Endothelial cell of umbilical vein (primary cell): ENCODE results near the gene TCP11L2. TPM values are rescaled to one million over a fixed set of nuclear protein-coding genes. Genes with fewer than 3 reads are reported as not detected.

Experiments
- BruUV-seq: library from RNA; stranded (reverse); fragments of 400-500 nt; replicated peaks from 2 replicates; lab custom pipeline; 2021; lab: Mats Ljungman, UMichigan
- CTCF ChIA-PET: fragments of 300-600, 350-600 bp; sonication (Branson Sonifier 250); formaldehyde crosslinking; loops from one replicate; lab custom pipeline; 2021; ENCODE audit warnings: antibody characterized with exemption, inconsistent platforms; lab: Charles Lee
- POLR2A ChIA-PET: fragments of 300-600, 350-600 bp; sonication (Branson Sonifier 250); formaldehyde crosslinking; loops from one replicate; lab custom pipeline; 2021; ENCODE audit warnings: antibody characterized with exemption, inconsistent platforms; lab: Charles Lee
- DNase-seq: peaks from one replicate; pipeline ENCODE4 v3.0.0-alpha.2; 2011; ENCODE audit warnings: low read depth, low spot score
- FAIRE-seq: peaks from 2 replicates; lab custom pipeline; 2011; peaks lifted over from hg19 to GRCh38; lab: Jason Lieb, UNC
- H2AFZ ChIP-seq: 2 replicates; pipeline ENCODE4 v1.6.0; 2012; ENCODE audit warnings: low read depth, low read length, control low read depth, inconsistent platforms
- H3K27ac ChIP-seq: 2 replicates; pipeline ENCODE4 v1.5.1; 2011; ENCODE audit warnings: low read depth, mild to moderate bottlenecking, control low read depth, low read length, moderate library complexity; ENCODE audit not compliant: insufficient read depth
- H3K27me3 ChIP-seq, 2 experiments: 2 replicates each; pipeline versions ENCODE4 v1.6.0 to v1.6.1; 2011; ENCODE audit warnings: low read length in 2 of 2, mixed read lengths in 1 of 2; ENCODE audit not compliant: control insufficient read depth in 2 of 2, insufficient read depth in 2 of 2
- H3K36me3 ChIP-seq, 2 experiments: 2 replicates in 1 of 2; 3 replicates in 1 of 2; pipeline ENCODE4 v1.5.1; 2011; ENCODE audit warnings: low read length in 2 of 2, mild to moderate bottlenecking in 1 of 2, moderate library complexity in 1 of 2; ENCODE audit not compliant: control insufficient read depth in 2 of 2, insufficient read depth in 2 of 2; ENCODE audit errors: extremely low read depth in 1 of 2
- H3K4me1 ChIP-seq: 3 replicates; pipeline ENCODE4 v1.5.1; 2011; ENCODE audit warnings: mild to moderate bottlenecking, low read length; ENCODE audit not compliant: control insufficient read depth, insufficient read depth; ENCODE audit errors: extremely low read depth
- H3K4me2 ChIP-seq: 2 replicates; pipeline ENCODE4 v1.6.1; 2011; ENCODE audit warnings: low read length, control low read depth, mixed read lengths; ENCODE audit not compliant: insufficient read depth
- H3K4me3 ChIP-seq, 3 experiments: fragments of 200-600 bp in 1 of 3; sonication (generic), shearing (Covaris generic) in 1 of 3; replicated peaks in 1 of 3; 2 replicates each; pipeline ENCODE4 v1.5.1; 2011 to 2016; ENCODE audit warnings: control low read depth in 3 of 3, low read length in 3 of 3, mild to moderate bottlenecking in 2 of 3, inconsistent platforms in 1 of 3, low read depth in 1 of 3, moderate library complexity in 1 of 3; ENCODE audit not compliant: insufficient read depth in 1 of 3
- H3K79me2 ChIP-seq: 2 replicates; pipeline ENCODE4 v1.6.0; 2012; ENCODE audit warnings: low read length, inconsistent platforms; ENCODE audit not compliant: control insufficient read depth, insufficient read depth
- H3K9ac ChIP-seq: replicated peaks from 2 replicates; pipeline ENCODE3; 2011; ENCODE audit warnings: low read length, control low read depth; ENCODE audit not compliant: insufficient read depth; ENCODE audit errors: extremely low read depth
- H3K9me1 ChIP-seq: replicated peaks from 3 replicates; pipeline ENCODE4 v1.6.0; 2011; ENCODE audit warnings: mild to moderate bottlenecking, low read length; ENCODE audit not compliant: control insufficient read depth, insufficient read depth; ENCODE audit errors: extremely low read depth
- H3K9me3 ChIP-seq: replicated peaks from 2 replicates; pipeline ENCODE4 v1.5.1; 2012; ENCODE audit warnings: low read length, inconsistent platforms; ENCODE audit not compliant: control insufficient read depth, insufficient read depth
- H4K20me1 ChIP-seq: replicated peaks from 2 replicates; pipeline ENCODE3; 2011; ENCODE audit warnings: mild to moderate bottlenecking, low read length; ENCODE audit not compliant: control insufficient read depth, insufficient read depth; ENCODE audit errors: extremely low read depth
- CTCF ChIP-seq, 2 donors: IDR thresholded peaks; 1 replicate in 1 of 2; 2 replicates in 1 of 2; pipeline ENCODE4 v1.5.1; 2011; ENCODE audit warnings: low read length in 2 of 2, mild to moderate bottlenecking in 2 of 2, moderate library complexity in 2 of 2, control low read depth in 1 of 2, inconsistent platforms in 1 of 2, low read depth in 1 of 2; ENCODE audit not compliant: insufficient read depth in 1 of 2; ENCODE audit errors: extremely low read depth in 1 of 2
- EZH2 ChIP-seq: IDR thresholded peaks from 2 replicates; pipeline ENCODE4 v1.6.1; 2012; ENCODE audit warnings: borderline replicate concordance, low read depth, mild to moderate bottlenecking, moderate library complexity, low read length, inconsistent platforms; ENCODE audit not compliant: severe bottlenecking
- FOS ChIP-seq: IDR thresholded peaks from 2 replicates; pipeline ENCODE4 v1.6.1; 2011; ENCODE audit warnings: mild to moderate bottlenecking, low read length, moderate library complexity, borderline replicate concordance; ENCODE audit not compliant: insufficient read depth
- GATA2 ChIP-seq: IDR thresholded peaks from 2 replicates; pipeline ENCODE4 v1.7.0; 2011; ENCODE audit warnings: low read depth, mild to moderate bottlenecking, moderate library complexity, mixed read lengths, low read length; ENCODE audit not compliant: insufficient read length, insufficient read depth
- JUN ChIP-seq: IDR thresholded peaks from 2 replicates; pipeline ENCODE4 v1.6.1; 2011; ENCODE audit warnings: borderline replicate concordance, low read depth; ENCODE audit not compliant: insufficient read length, insufficient read depth
- MAX ChIP-seq: IDR thresholded peaks from 2 replicates; pipeline ENCODE4 v1.6.1; 2011; ENCODE audit not compliant: insufficient read depth, insufficient read length
- MYC ChIP-seq: IDR thresholded peaks from one replicate; pipeline ENCODE4 v1.6.1; 2011; ENCODE audit warnings: mild to moderate bottlenecking, low read depth, low read length
- POLR2A ChIP-seq: IDR thresholded peaks from 2 replicates; pipeline ENCODE4 v1.6.1; 2012; ENCODE audit warnings: low read depth, mild to moderate bottlenecking, control low read depth, low read length
- POLR2AphosphoS5 ChIP-seq: IDR thresholded peaks from 2 replicates; pipeline ENCODE4 v1.6.1; 2012; ENCODE audit warnings: low read depth, mild to moderate bottlenecking, control low read depth, low read length, moderate library complexity; ENCODE audit not compliant: insufficient read depth
- dilution Hi-C: fragments of 300-500 bp; cut with MboI; formaldehyde crosslinking; loops from one replicate; pipeline ENCODE4 v1.15.0; 2019; ENCODE audit warnings: low sequenced_read_pairs; ENCODE audit not compliant: extremely low pct_ligation_motif_present
- intact Hi-C: fragments of 100-400 bp; cut with micrococcal nuclease; formaldehyde crosslinking; loops from one replicate; pipeline ENCODE4 v1.10.0; 2022
- polyA plus RNA-seq, 4 experiments: library from polyadenylated mRNA; depleted of rRNA in 3 of 4; stranded (reverse) in 3 of 4; unstranded in 1 of 4; fragments of >200 nt; gene quantifications; 2 replicates each; pipeline versions ENCODE4 v1.2.1 to v1.2.3, GENCODE V29; 2011 to 2012; ENCODE audit warnings: missing spikeins in 1 of 4
- total RNA-seq: library from RNA; stranded (reverse); gene quantifications from 2 replicates; pipeline ENCODE4 v1.2.3, GENCODE V29; 2021

TCP11L2 gene
- total and polyA plus RNA-seq, 2 donors (not counting 3 experiments of a cell fraction or from before 2014, with no cell fraction given) = 6.0 to 18.7 TPM

- no peaks in the 10 kb centered on the region for H3K9me1 ChIP-seq
- H3K79me2 ChIP-seq = no peaks in the 10 kb centered on the region
- H3K9ac ChIP-seq = no peak overlapping the region
- H3K27me3 ChIP-seq = peaks cover 0 to 14% of the 10 kb centered on the region in 2 experiments
- no peaks in the 10 kb centered on the region for H3K4me1 ChIP-seq
- dilution Hi-C loops = no loop called here
- FAIRE-seq (no peak), DNase-seq (no peak)
- intact Hi-C loops = no loop called here
- TF ChIP-seq POLR2A (no peak), FOS (no peak), GATA2 (no peak), JUN (no peak), EZH2 (no peak), MAX (no peak), POLR2AphosphoS5 (no peak), MYC (no peak), CTCF (IDR thresholded peaks at IDR 0.05; ENCODE audit: extremely low read depth in 1 of 2, insufficient read depth in 1 of 2, low read depth in 1 of 2, low read length in 2 of 2) (no peak)
- no peak overlapping the region for H3K4me2 ChIP-seq
- no peaks in the 10 kb centered on the region for H3K9me3 ChIP-seq
- H3K36me3 ChIP-seq = no peaks in the 10 kb centered on the region
- POLR2A ChIA-PET = no interaction called here
- no peaks in the 10 kb centered on the region for H4K20me1 ChIP-seq
- H3K27ac ChIP-seq = no peak overlapping the region
- no peak overlapping the region for H2AFZ ChIP-seq
- no TSS peak for BruUV-seq
- CTCF ChIA-PET = interaction anchor here (1.4 to 10.1 kb wide), 2 partner anchors 49 to 52 kb away, joined by 3 to 224 read pairs; no protein-coding TSS in a partner anchor
- H3K4me3 ChIP-seq = no peak overlapping the region
Measured at GRCh38 chr12:106276032-106276740, 26.3 kb upstream of the TCP11L2 start.
